HEK293T (cell line): ENCODE results near the gene APLN.

Experiments
- CTCF ChIA-PET: fragments of 350-600 bp; formaldehyde crosslinking; extraction: SDS; loops from one replicate; lab custom pipeline; 2021; ENCODE audit warnings: antibody characterized with exemption, inconsistent platforms; lab: Yijun Ruan, JAX
- POLR2A ChIA-PET: fragments of 350-600 bp; formaldehyde crosslinking; extraction: SDS; loops from one replicate; lab custom pipeline; 2020; ENCODE audit warnings: antibody characterized with exemption, inconsistent platforms; lab: Yijun Ruan, JAX
- DNase-seq: peaks from one replicate; pipeline ENCODE4 v3.0.0; 2012; ENCODE audit warnings: mixed read lengths; ENCODE audit errors: extremely low spot score
- ARNT ChIP-seq: fragments of 450-650 bp; IDR thresholded peaks from 2 replicates; pipeline ENCODE4 v1.6.1; 2017; ENCODE audit warnings: mild to moderate bottlenecking
- BHLHE40 ChIP-seq: fragments of 450-650 bp; IDR thresholded peaks from 2 replicates; pipeline ENCODE4 v1.6.1; 2016; ENCODE audit warnings: mild to moderate bottlenecking, moderate library complexity, borderline replicate concordance
- CTBP1 ChIP-seq: fragments of 450-650 bp; IDR thresholded peaks from 2 replicates; pipeline ENCODE4 v1.6.1; 2016; ENCODE audit warnings: borderline replicate concordance
- ELF4 ChIP-seq: fragments of 450-650 bp; IDR thresholded peaks from 2 replicates; pipeline ENCODE4 v1.6.1; 2017; ENCODE audit warnings: antibody characterized with exemption
- FOXA1 ChIP-seq: fragments of 450-650 bp; IDR thresholded peaks from 2 replicates; pipeline ENCODE4 v1.6.1; 2016; ENCODE audit warnings: mild to moderate bottlenecking
- FOXK2 ChIP-seq: fragments of 450-650 bp; IDR thresholded peaks from 2 replicates; pipeline ENCODE4 v1.6.1; 2016; ENCODE audit warnings: mild to moderate bottlenecking
- FOXM1 ChIP-seq: fragments of 450-650 bp; IDR thresholded peaks from 2 replicates; pipeline ENCODE4 v1.6.1; 2017; ENCODE audit warnings: mild to moderate bottlenecking, borderline replicate concordance
- HDGF ChIP-seq: fragments of 450-650 bp; IDR thresholded peaks from 2 replicates; pipeline ENCODE4 v1.6.1; 2017; ENCODE audit warnings: antibody characterized with exemption, borderline replicate concordance
- L3MBTL2 ChIP-seq: fragments of 450-650 bp; conservative IDR thresholded peaks from 2 replicates; pipeline ENCODE4 v1.6.1; 2016; ENCODE audit warnings: mild to moderate bottlenecking
- LEF1 ChIP-seq: fragments of 450-650 bp; IDR thresholded peaks from 2 replicates; pipeline ENCODE4 v1.6.1; 2017; ENCODE audit warnings: mild to moderate bottlenecking, borderline replicate concordance
- NFRKB ChIP-seq: fragments of 450-650 bp; IDR thresholded peaks from 2 replicates; pipeline ENCODE4 v1.6.1; 2016; ENCODE audit warnings: mild to moderate bottlenecking, moderate library complexity
- PKNOX1 ChIP-seq: fragments of 450-650 bp; IDR thresholded peaks from 2 replicates; pipeline ENCODE4 v1.6.1; 2016
- SP1 ChIP-seq: fragments of 450-650 bp; IDR thresholded peaks from 2 replicates; pipeline ENCODE4 v1.6.1; 2017
- SUZ12 ChIP-seq: fragments of 450-650 bp; IDR thresholded peaks from 2 replicates; pipeline ENCODE4 v1.6.1; 2016; ENCODE audit warnings: mild to moderate bottlenecking
- TARDBP ChIP-seq: fragments of 450-650 bp; IDR thresholded peaks from 2 replicates; pipeline ENCODE4 v1.6.1; 2016
- ZNF384 ChIP-seq: fragments of 450-650 bp; IDR thresholded peaks from 2 replicates; pipeline ENCODE4 v1.6.1; 2016

The APLN gene

GRCh38 chrX:129600981-129601424 is 53.8 kb downstream of the APLN start:
- POLR2A ChIA-PET, result no interaction called here

GRCh38 chrX:129599996-129600395 is 54.8 kb downstream of the APLN start:
- TF ChIP-seq L3MBTL2, result no peak
- no peak for TF ChIP-seq PKNOX1
- TF ChIP-seq ZNF384, result no peak
- TF ChIP-seq FOXA1, result no peak
- TF ChIP-seq FOXK2, result no peak
- no peak for TF ChIP-seq TARDBP
- ChIA-PET POLR2A (no interaction called here), CTCF (no interaction called here)
- DNase-seq, result no peak

More at GRCh38 chrX:129600981-129601424, 53.8 kb downstream of the APLN start:
- DNase-seq, result peak; percentile 61
- TF ChIP-seq L3MBTL2 (no peak), HDGF (no peak), ARNT (no peak)
- CTCF ChIA-PET, result interaction anchor here (0.6 to 1.8 kb wide), 5 partner anchors 17 to 222 kb away, joined by 3 to 7 read pairs (median 3); no protein-coding TSS in a partner anchor

- POLR2A ChIA-PET, result no interaction called here
- TF ChIP-seq LEF1 (no peak), HDGF (no peak), SUZ12 (no peak), ZNF384 (no peak), SP1 (no peak), NFRKB (no peak), CTBP1 (no peak), FOXA1 (no peak), TARDBP (no peak), PKNOX1 (no peak), FOXK2 (no peak), BHLHE40 (no peak), L3MBTL2 (no peak), ELF4 (no peak), ARNT (no peak), FOXM1 (no peak)
- no peak for DNase-seq
- CTCF ChIA-PET, result interaction anchor here (0.7 kb wide), 1 partner anchor 1356 kb away, joined by 6 read pairs; no protein-coding TSS in a partner anchor
Measured at GRCh38 chrX:129599499-129599898, 55.3 kb downstream of the APLN start.

GRCh38 chrX:129597905-129598304 is 56.9 kb downstream of the APLN start:
- no peak for DNase-seq
- TF ChIP-seq FOXA1 (no peak), LEF1 (no peak), ELF4 (no peak), ZNF384 (no peak), NFRKB (no peak), L3MBTL2 (no peak), CTBP1 (no peak), SUZ12 (no peak), PKNOX1 (no peak), FOXM1 (no peak)
- CTCF ChIA-PET, result no interaction called here
- POLR2A ChIA-PET, result no interaction called here

GRCh38 chrX:129596077-129596476 is 58.7 kb downstream of the APLN start:
- DNase-seq, result no peak
- ChIA-PET CTCF (interaction anchor here (0.6 to 2.4 kb wide), 3 partner anchors 10 to 130 kb away, joined by 3 to 8 read pairs (median 4); no protein-coding TSS in a partner anchor), POLR2A (no interaction called here)
- TF ChIP-seq ELF4 (no peak), NFRKB (no peak), L3MBTL2 (no peak), CTBP1 (no peak), FOXK2 (no peak), PKNOX1 (no peak), HDGF (no peak), FOXA1 (no peak), FOXM1 (no peak), TARDBP (no peak)
